Erythroblast (primary cell): ENCODE data around the gene SAA1.

Source experiments
- GATA1 ChIP-seq: IDR thresholded peaks from 2 replicates; pipeline ENCODE4 v1.6.1; 2011; ENCODE audit warnings: low read depth, mild to moderate bottlenecking, control low read depth, low read length, moderate library complexity
- POLR2A ChIP-seq: IDR thresholded peaks from 2 replicates; pipeline ENCODE4 v1.6.1; 2011; ENCODE audit warnings: mild to moderate bottlenecking, low read length

DNA sequence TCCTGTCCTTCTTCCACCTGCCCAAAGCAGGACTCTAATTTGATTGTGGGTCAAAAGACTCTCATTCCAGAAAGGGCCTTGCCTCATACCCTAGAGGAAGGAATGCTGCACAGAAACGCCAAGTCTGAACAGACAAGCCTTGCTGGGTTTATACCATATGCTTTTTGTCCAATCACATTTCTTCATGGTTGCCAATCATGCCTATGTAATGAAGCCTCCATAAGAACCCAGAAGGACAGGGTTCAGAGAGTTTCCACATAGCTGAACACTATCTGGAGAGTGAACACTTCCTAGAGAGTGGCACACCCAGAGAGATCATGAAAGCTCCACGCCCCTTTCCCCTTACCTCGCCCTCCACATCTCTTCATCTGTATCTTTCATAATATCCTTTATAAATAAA is 12.8 kb upstream of the SAA1 start:
- TF ChIP-seq POLR2A: no peak
- no peak for TF ChIP-seq GATA1
